GM12872 (cell line): ENCODE measurements around the gene CNPPD1.

Experiments used
- CTCF ChIP-seq: IDR thresholded peaks from 3 replicates; pipeline ENCODE4 v1.5.1; 2011; ENCODE audit warnings: low read depth, mild to moderate bottlenecking, low read length, moderate library complexity; ENCODE audit not compliant: insufficient read depth

CNPPD1 gene

DNA sequence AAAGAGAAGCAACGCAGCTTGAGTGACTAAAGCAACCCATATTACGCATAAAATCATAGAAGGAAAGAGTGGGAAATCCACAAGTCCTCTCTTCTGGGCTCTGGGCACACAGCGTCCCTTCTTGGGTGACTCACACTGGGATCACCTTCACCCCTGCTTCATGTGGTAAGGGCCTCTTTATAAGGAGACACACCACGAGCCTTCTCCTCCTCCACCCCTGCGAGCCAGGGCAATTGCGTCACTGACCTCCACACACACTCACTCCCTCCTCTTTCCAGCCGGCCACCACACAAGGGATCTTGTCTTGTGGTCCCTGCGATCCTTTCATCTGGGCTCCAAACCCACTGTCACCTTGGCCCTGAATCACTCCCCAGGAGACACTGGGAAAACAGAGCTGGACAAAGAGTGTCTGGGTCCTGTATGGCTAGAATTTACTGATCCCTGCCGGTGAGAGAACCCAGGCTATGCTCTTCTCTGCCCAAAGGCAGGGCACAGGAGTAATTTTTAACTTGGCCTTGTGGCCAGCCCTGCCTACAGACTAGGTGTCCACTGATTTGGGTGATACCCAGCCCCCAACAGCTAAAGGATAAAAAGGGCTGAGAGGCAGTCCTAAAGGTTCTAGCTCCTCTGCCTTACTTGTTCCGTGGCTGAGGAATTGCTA is 51.4 kb downstream of the CNPPD1 start:
- no peak for TF ChIP-seq CTCF

- TF ChIP-seq CTCF = no peak
Observed at GRCh38 chr2:219124381-219125110, 52.2 kb downstream of the CNPPD1 start.

- TF ChIP-seq CTCF = no peak
Observed at GRCh38 chr2:219123356-219124135, 53.2 kb downstream of the CNPPD1 start.

- no peak for TF ChIP-seq CTCF
Observed at GRCh38 chr2:219122202-219122980, 54.3 kb downstream of the CNPPD1 start.
